ENCODE data around the gene BICD2. TPM values are rescaled to one million over a fixed set of nuclear protein-coding genes. Genes with fewer than 3 reads are reported as not detected.

The BICD2 gene
- total and polyA plus RNA-seq, 10 of the 15 experiments (the other 5 are each of a cell fraction or from before 2014, with no cell fraction given), result 5.3 to 25.5 (median 14.4) TPM

- BruUV-seq (replicated peaks), result no TSS peak
- CTCF ChIA-PET, result no interaction called here
- no peak for FAIRE-seq
- ATAC-seq, result no peak
- in situ Hi-C loops (cut with MboI), result no loop called here
- Histone ChIP-seq H3K9me3 (replicated peaks; ENCODE audit: control insufficient read depth, insufficient read depth, low read length) (no peaks in the 10 kb centered on the region), H3K79me2 (ENCODE audit: control insufficient read depth, insufficient read depth, low read length) (no peaks in the 10 kb centered on the region), H3K27ac (ENCODE audit: control insufficient read depth, insufficient read depth) (no peak overlapping the region), H3K27me3 (replicated peaks in 1 of 2; ENCODE audit: control insufficient read depth in 2 of 2, insufficient read depth in 2 of 2, low read length in 1 of 2) (no peaks in the 10 kb centered on the region), H3K4me3 (no peak overlapping the region), H2AFZ (ENCODE audit: control insufficient read depth, low read depth, low read length) (no peak overlapping the region), H3K9ac (ENCODE audit: control insufficient read depth, insufficient read depth, low read length) (no peak overlapping the region), H4K20me1 (ENCODE audit: control insufficient read depth, insufficient read depth) (no peaks in the 10 kb centered on the region), H3K4me1 (ENCODE audit: control insufficient read depth, insufficient read depth, low read length) (no peaks in the 10 kb centered on the region), H3K36me3 (ENCODE audit: control insufficient read depth in 2 of 2, insufficient read depth in 2 of 2, low read length in 1 of 2) (no peaks in the 10 kb centered on the region), H3K4me2 (ENCODE audit: control insufficient read depth, insufficient read depth) (no peak overlapping the region)
- TF ChIP-seq NRF1 (conservative IDR thresholded peaks at IDR 0.05; ENCODE audit: low read depth, low read length) (no peak), FOS (IDR thresholded peaks at IDR 0.05; ENCODE audit: borderline replicate concordance, extremely low read depth, insufficient read length) (no peak), BCL11A (IDR thresholded peaks at IDR 0.05; ENCODE audit: low read depth, low read length) (no peak), ESRRA (IDR thresholded peaks at IDR 0.05; ENCODE audit: low read length) (no peak), IKZF1 (conservative IDR thresholded peaks at IDR 0.05) (no peak), E2F8 (IDR thresholded peaks at IDR 0.05; ENCODE audit: low read depth, partially characterized antibody) (no peak)
- RAD21 ChIA-PET (ENCODE audit: unreplicated experiment), result no interaction called here
- no peak for DNase-seq (ENCODE audit: low read depth, low spot score)
- POLR2A ChIA-PET, result no interaction called here
- SMC1A ChIA-PET (ENCODE audit: uncharacterized antibody, unreplicated experiment), result no interaction called here
- intact Hi-C loops (cut with micrococcal nuclease; ENCODE audit: unreplicated experiment), result no loop called here
- 63% methylated on average over 14 of the region's 14 CpGs for WGBS (ENCODE audit: insufficient coverage, insufficient replicate concordance, low lambda C conversion rate, missing lambda C conversion rate)
Observed at GRCh38 chr9:92679413-92680165, 85.0 kb downstream of the BICD2 start.
